ENCODE measurements around the gene CYTH3. TPM values are rescaled to one million over a fixed set of nuclear protein-coding genes. Genes with fewer than 3 reads are reported as not detected.
A peak's percentile ranks its signal among the peaks of the same experiment; 100 is the strongest.

CYTH3 gene
- total RNA-seq, 1 donor from 2014 or later, result 2.6 TPM

- CTCF ChIA-PET, result no interaction called here
- no peak for ATAC-seq (ENCODE audit: low read depth)
These were observed 1.6 kb upstream of the CYTH3 start for GRCh38 chr7:6273917-6274630.

GRCh38 chr7:6273380-6273837, 985 bp upstream of the CYTH3 start:
- CTCF ChIA-PET, result no interaction called here
- TF ChIP-seq CTCF (IDR thresholded peaks at IDR 0.05), result no peak
- peaks cover 7% of the 10 kb centered on the region for H3K27me3 Mint-ChIP-seq
- DNase-seq (no peak), ATAC-seq (ENCODE audit: low read depth) (no peak)
- H3K27ac Mint-ChIP-seq, result no peak overlapping the region
- no peaks in the 10 kb centered on the region for H3K9me3 Mint-ChIP-seq
- peaks cover 19% of the 10 kb centered on the region for H3K4me1 Mint-ChIP-seq
- H3K4me3 Mint-ChIP-seq, result peak overlapping the region; percentile 85
- H3K36me3 Mint-ChIP-seq (ENCODE audit: low read depth), result no peaks in the 10 kb centered on the region
- POLR2A ChIA-PET, result interaction anchor here (0.6 to 0.7 kb wide), 3 partner anchors 77 to 204 kb away, joined by 4 to 6 read pairs (median 4); no protein-coding TSS in a partner anchor
- intact Hi-C loops (cut with micrococcal nuclease), result loop anchor here (5.0 kb wide), 3 partner anchors 46 to 451 kb away; no protein-coding TSS in a partner anchor

More at GRCh38 chr7:6273917-6274630, 1.6 kb upstream of the CYTH3 start:
- no peak for DNase-seq
- H3K9me3 Mint-ChIP-seq, result no peaks in the 10 kb centered on the region
- no peaks in the 10 kb centered on the region for H3K36me3 Mint-ChIP-seq (ENCODE audit: low read depth)
- no peak overlapping the region for H3K27ac Mint-ChIP-seq
- H3K4me3 Mint-ChIP-seq, result peak overlapping the region; percentile 50
- no peak for TF ChIP-seq CTCF (IDR thresholded peaks at IDR 0.05)
- peaks cover 7% of the 10 kb centered on the region for H3K27me3 Mint-ChIP-seq
- intact Hi-C loops (cut with micrococcal nuclease), result loop anchor here (5.0 kb wide), 3 partner anchors 47 to 452 kb away; no protein-coding TSS in a partner anchor
- POLR2A ChIA-PET, result no interaction called here
- peaks cover 19% of the 10 kb centered on the region for H3K4me1 Mint-ChIP-seq

GRCh38 chr7:6271694-6272440, 557 bp downstream of the CYTH3 start:
- CTCF ChIA-PET, result interaction anchor here (1.0 to 1.3 kb wide), 2 partner anchors 10 to 112 kb away, joined by 4 to 5 read pairs; no protein-coding TSS in a partner anchor
- peak; percentile 35 for DNase-seq
- Mint-ChIP-seq H3K27ac (peak overlapping the region; percentile 50), H3K27me3 (peaks cover 8% of the 10 kb centered on the region), H3K36me3 (ENCODE audit: low read depth) (no peaks in the 10 kb centered on the region), H3K4me3 (peak overlapping the region; percentile 89), H3K4me1 (peaks cover 19% of the 10 kb centered on the region), H3K9me3 (no peaks in the 10 kb centered on the region)
- peak; percentile 9 for ATAC-seq (ENCODE audit: low read depth)
- intact Hi-C loops (cut with micrococcal nuclease), result loop anchor here (1.0 to 5.0 kb wide), 4 partner anchors 13 to 450 kb away; no protein-coding TSS in a partner anchor
- TF ChIP-seq CTCF (IDR thresholded peaks at IDR 0.05), result no peak
- POLR2A ChIA-PET, result interaction anchor here (0.8 kb wide), 1 partner anchor 10 kb away, joined by 3 read pairs; no protein-coding TSS in a partner anchor

- ATAC-seq (ENCODE audit: low read depth) (peak; percentile 53), DNase-seq (peak; percentile 21)
- intact Hi-C loops (cut with micrococcal nuclease), result loop anchor here (1.0 to 5.0 kb wide), 4 partner anchors 12 to 449 kb away; no protein-coding TSS in a partner anchor
- POLR2A ChIA-PET, result interaction anchor here (0.6 to 1.2 kb wide), 4 partner anchors 9 to 165 kb away, joined by 3 read pairs; no protein-coding TSS in a partner anchor
- H3K27ac Mint-ChIP-seq, result no peak overlapping the region
- peaks cover 8% of the 10 kb centered on the region for H3K27me3 Mint-ChIP-seq
- CTCF ChIA-PET, result interaction anchor here (1.0 to 1.5 kb wide), 3 partner anchors 9 to 111 kb away, joined by 4 to 5 read pairs (median 4); no protein-coding TSS in a partner anchor
- H3K36me3 Mint-ChIP-seq (ENCODE audit: low read depth), result no peaks in the 10 kb centered on the region
- TF ChIP-seq CTCF (IDR thresholded peaks at IDR 0.05), result no peak
- H3K9me3 Mint-ChIP-seq, result no peaks in the 10 kb centered on the region
- H3K4me1 Mint-ChIP-seq, result peaks cover 19% of the 10 kb centered on the region
- H3K4me3 Mint-ChIP-seq, result peak overlapping the region; percentile 89
These were observed 1.3 kb downstream of the CYTH3 start for GRCh38 chr7:6271060-6271658.

All from activated B cell treated with CpG ODN at 0.5 μM for 24 hours (primary cell).